ENCODE data around the gene CD9.

DNA sequence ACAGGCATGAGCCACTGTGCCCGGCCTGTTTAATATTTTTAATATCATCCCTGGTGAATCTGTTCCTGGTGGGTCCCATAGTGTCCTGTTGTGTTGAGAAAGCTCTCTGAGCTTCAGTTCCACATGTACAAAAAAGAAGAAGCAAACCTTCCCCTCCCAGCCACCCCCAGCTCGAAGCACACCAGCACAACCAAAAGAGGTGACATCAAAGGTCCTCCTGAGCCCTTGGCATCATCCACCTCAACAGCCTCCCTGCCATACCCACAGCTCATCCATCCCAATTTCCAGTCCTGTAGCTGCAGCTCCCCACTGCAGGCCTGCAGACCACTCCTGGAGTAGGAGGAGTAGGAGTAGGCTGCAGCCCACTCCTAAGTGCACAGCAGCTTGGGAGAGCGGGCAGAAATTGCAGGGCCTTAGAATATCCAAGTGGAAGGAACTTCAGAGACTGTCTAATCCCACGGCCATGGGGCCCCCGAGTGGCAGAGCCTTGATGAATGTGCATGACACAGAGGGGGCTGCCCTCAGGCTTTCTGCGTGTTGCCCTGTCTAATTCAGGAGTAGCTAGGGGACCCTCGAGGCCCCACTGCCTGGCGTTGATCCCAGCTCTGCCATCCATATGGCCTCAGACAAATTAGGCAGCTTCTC, 36.7 kb upstream of the CD9 start:
- TF ChIP-seq, protein P1, sequence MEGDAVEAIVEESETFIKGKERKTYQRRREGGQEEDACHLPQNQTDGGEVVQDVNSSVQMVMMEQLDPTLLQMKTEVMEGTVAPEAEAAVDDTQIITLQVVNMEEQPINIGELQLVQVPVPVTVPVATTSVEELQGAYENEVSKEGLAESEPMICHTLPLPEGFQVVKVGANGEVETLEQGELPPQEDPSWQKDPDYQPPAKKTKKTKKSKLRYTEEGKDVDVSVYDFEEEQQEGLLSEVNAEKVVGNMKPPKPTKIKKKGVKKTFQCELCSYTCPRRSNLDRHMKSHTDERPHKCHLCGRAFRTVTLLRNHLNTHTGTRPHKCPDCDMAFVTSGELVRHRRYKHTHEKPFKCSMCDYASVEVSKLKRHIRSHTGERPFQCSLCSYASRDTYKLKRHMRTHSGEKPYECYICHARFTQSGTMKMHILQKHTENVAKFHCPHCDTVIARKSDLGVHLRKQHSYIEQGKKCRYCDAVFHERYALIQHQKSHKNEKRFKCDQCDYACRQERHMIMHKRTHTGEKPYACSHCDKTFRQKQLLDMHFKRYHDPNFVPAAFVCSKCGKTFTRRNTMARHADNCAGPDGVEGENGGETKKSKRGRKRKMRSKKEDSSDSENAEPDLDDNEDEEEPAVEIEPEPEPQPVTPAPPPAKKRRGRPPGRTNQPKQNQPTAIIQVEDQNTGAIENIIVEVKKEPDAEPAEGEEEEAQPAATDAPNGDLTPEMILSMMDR (IDR thresholded peaks at IDR 0.05) = no peak
- no peak for TF ChIP-seq EP300 (IDR thresholded peaks at IDR 0.05)
- no peak for TF ChIP-seq POLR2AphosphoS5 (IDR thresholded peaks at IDR 0.05)
- no peak for TF ChIP-seq POLR2A (IDR thresholded peaks at IDR 0.05)
